Measurements from ENCODE around the gene POC1A. TPM values are rescaled to one million over a fixed set of nuclear protein-coding genes. Genes with fewer than 3 reads are reported as not detected.

The POC1A gene
- total RNA-seq, 1 experiment from 2014 or later: 35.0 TPM

DNA sequence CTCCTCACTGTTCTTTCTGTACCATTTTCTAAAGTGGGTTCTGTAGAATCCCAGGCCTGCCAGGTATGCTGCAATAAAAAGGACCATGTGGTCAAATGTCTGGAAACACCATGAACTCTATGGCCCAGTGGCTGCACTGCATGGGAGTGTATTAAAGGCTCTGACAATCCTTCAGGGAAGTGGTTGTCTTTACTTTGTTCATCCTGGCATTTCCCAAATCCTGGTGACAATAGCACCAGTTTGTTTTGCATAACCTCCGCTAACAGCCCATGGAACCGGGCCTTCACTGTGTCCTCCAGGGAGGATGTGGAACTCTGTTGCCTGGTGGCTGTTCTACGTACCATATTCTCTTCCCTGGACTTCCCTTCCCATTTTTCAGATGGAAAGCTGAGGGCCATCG is 86.7 kb downstream of the POC1A start:
- Histone ChIP-seq H3K4me2 (no peak overlapping the region), H2AFZ (no peak overlapping the region), H3K27ac (no peak overlapping the region), H4K20me1 (ENCODE audit: insufficient read depth) (no peaks in the 10 kb centered on the region), H3K36me3 (ENCODE audit: low read depth) (no peaks in the 10 kb centered on the region), H3K9me3 (ENCODE audit: insufficient read depth, low read depth) (no peaks in the 10 kb centered on the region), H3K27me3 (ENCODE audit: insufficient read depth, low read depth) (no peaks in the 10 kb centered on the region), H3K9me2 (ENCODE audit: insufficient read depth) (no peaks in the 10 kb centered on the region), H3F3A (ENCODE audit: insufficient read depth, low read depth) (no peaks in the 10 kb centered on the region; the same call in 1 of the 2 replicates), H3K4me1 (replicated peaks; ENCODE audit: insufficient read depth) (no peaks in the 10 kb centered on the region), H3K4me3 (no peak overlapping the region), H3K79me2 (ENCODE audit: low read depth) (no peaks in the 10 kb centered on the region)
- no peak for DNase-seq
- TF ChIP-seq, protein P1, sequence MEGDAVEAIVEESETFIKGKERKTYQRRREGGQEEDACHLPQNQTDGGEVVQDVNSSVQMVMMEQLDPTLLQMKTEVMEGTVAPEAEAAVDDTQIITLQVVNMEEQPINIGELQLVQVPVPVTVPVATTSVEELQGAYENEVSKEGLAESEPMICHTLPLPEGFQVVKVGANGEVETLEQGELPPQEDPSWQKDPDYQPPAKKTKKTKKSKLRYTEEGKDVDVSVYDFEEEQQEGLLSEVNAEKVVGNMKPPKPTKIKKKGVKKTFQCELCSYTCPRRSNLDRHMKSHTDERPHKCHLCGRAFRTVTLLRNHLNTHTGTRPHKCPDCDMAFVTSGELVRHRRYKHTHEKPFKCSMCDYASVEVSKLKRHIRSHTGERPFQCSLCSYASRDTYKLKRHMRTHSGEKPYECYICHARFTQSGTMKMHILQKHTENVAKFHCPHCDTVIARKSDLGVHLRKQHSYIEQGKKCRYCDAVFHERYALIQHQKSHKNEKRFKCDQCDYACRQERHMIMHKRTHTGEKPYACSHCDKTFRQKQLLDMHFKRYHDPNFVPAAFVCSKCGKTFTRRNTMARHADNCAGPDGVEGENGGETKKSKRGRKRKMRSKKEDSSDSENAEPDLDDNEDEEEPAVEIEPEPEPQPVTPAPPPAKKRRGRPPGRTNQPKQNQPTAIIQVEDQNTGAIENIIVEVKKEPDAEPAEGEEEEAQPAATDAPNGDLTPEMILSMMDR (conservative IDR thresholded peaks at IDR 0.05): no peak
- TF ChIP-seq EZH2 (IDR thresholded peaks at IDR 0.05; ENCODE audit: low read depth): no peak
- POLR2A ChIA-PET (ENCODE audit: unreplicated experiment): no interaction called here
- BruUV-seq (replicated peaks): no TSS peak
- CTCF ChIA-PET: interaction anchor here (0.6 kb wide), 1 partner anchor 31 kb away, joined by 3 read pairs; no protein-coding TSS in a partner anchor
- intact Hi-C loops (cut with micrococcal nuclease; ENCODE audit: unreplicated experiment): no loop called here

DNA sequence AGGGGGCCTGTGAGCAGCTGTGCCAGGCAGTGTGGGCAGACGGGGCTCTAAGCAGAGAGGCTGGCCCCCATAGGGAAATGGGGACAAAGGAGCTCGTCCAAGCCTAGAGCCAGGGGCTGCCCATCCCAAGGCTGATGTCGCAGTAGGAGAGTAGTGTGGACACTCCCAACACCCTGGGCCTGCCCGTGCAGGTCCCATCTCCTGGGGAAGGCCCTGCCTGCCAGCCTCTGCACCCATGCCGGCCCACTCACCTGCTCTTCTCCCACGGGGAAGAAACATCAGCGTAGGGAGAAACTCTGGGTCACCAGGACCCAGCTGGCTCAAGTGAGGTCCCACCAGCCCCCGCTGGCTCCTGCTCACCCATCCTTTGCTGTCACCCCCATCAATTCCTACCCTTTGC is 87.2 kb downstream of the POC1A start:
- H3K27me3 ChIP-seq (ENCODE audit: insufficient read depth, low read depth): no peaks in the 10 kb centered on the region
- H3K4me1 ChIP-seq (replicated peaks; ENCODE audit: insufficient read depth): no peaks in the 10 kb centered on the region
- BruUV-seq (replicated peaks): no TSS peak
- no peaks in the 10 kb centered on the region; the same call in 1 of the 2 replicates for H3F3A ChIP-seq (ENCODE audit: insufficient read depth, low read depth)
- H3K4me2 ChIP-seq: no peak overlapping the region
- ChIA-PET POLR2A (ENCODE audit: unreplicated experiment) (no interaction called here), CTCF (interaction anchor here (0.6 kb wide), 1 partner anchor 31 kb away, joined by 3 read pairs; no protein-coding TSS in a partner anchor)
- H3K79me2 ChIP-seq (ENCODE audit: low read depth): no peaks in the 10 kb centered on the region
- H3K36me3 ChIP-seq (ENCODE audit: low read depth): no peaks in the 10 kb centered on the region
- intact Hi-C loops (cut with micrococcal nuclease; ENCODE audit: unreplicated experiment): no loop called here
- no peaks in the 10 kb centered on the region for H3K9me3 ChIP-seq (ENCODE audit: insufficient read depth, low read depth)
- no peaks in the 10 kb centered on the region for H3K9me2 ChIP-seq (ENCODE audit: insufficient read depth)
- H4K20me1 ChIP-seq (ENCODE audit: insufficient read depth): no peaks in the 10 kb centered on the region
- TF ChIP-seq EZH2 (IDR thresholded peaks at IDR 0.05; ENCODE audit: low read depth): no peak
- TF ChIP-seq, protein P1 (conservative IDR thresholded peaks at IDR 0.05): no peak
- DNase-seq: no peak
- no peak overlapping the region for H2AFZ ChIP-seq
- H3K4me3 ChIP-seq: no peak overlapping the region
- H3K27ac ChIP-seq: no peak overlapping the region

DNA sequence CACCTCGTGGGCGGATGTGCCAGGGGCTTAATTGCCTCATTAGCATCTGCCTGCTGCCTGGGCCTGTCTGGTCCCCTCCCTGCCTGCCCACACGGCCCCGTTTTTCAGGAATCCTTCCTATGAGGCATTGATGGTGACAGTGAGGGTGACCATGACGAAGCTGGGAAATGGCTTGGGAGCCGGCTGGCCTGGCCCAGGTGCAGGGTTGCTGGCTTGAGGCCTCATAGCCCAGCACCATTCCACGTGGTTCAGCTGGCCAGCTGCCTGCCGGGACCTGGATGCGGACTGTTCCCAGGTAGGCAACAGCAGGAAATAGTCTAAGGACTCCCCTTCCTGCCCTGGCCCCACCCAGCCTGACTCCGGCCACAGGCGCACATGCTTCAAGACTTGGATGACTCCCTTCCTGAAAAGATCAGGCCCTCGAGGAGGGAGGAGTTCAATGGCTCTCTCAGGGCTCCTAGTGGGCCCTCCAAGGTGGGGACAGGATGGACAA is 88.9 kb downstream of the POC1A start:
- Histone ChIP-seq H4K20me1 (ENCODE audit: insufficient read depth) (no peaks in the 10 kb centered on the region), H3K27me3 (ENCODE audit: insufficient read depth, low read depth) (no peaks in the 10 kb centered on the region), H3K9me3 (ENCODE audit: insufficient read depth, low read depth) (no peaks in the 10 kb centered on the region), H3K4me3 (no peak overlapping the region), H3K9me2 (ENCODE audit: insufficient read depth) (no peaks in the 10 kb centered on the region), H3K4me1 (replicated peaks; ENCODE audit: insufficient read depth) (no peaks in the 10 kb centered on the region), H3K4me2 (no peak overlapping the region), H3K27ac (no peak overlapping the region), H2AFZ (no peak overlapping the region), H3K36me3 (ENCODE audit: low read depth) (no peaks in the 10 kb centered on the region), H3K79me2 (ENCODE audit: low read depth) (no peaks in the 10 kb centered on the region), H3F3A (ENCODE audit: insufficient read depth, low read depth) (no peaks in the 10 kb centered on the region; the same call in 1 of the 2 replicates)
- BruUV-seq (replicated peaks): no TSS peak
- TF ChIP-seq, protein P1 (conservative IDR thresholded peaks at IDR 0.05): no peak
- TF ChIP-seq EZH2 (IDR thresholded peaks at IDR 0.05; ENCODE audit: low read depth): no peak
- DNase-seq: no peak
- ChIA-PET POLR2A (ENCODE audit: unreplicated experiment) (interaction anchor here (0.7 kb wide), 1 partner anchor 124 kb away, joined by 3 read pairs; the partner anchor contains the start of gene RRP9), CTCF (no interaction called here)
- intact Hi-C loops (cut with micrococcal nuclease; ENCODE audit: unreplicated experiment): no loop called here

Data from PC-9 (cell line).